GM12878 (cell line): Measurements from ENCODE around the gene SPAG17. TPM values are rescaled to one million over a fixed set of nuclear protein-coding genes. Genes with fewer than 3 reads are reported as not detected.

Experiments used
- ATAC-seq: fragments of 200-7000 bp; cut with Tn5 transposase; 3 replicates; pipeline ENCODE4 v1.9.1; 2020; ENCODE audit warnings: mild to moderate bottlenecking, moderate library complexity
- BruUV-seq: library from RNA; stranded (reverse); fragments of 400-500 nt; replicated peaks from 2 replicates; lab custom pipeline; 2021; lab: Mats Ljungman, UMichigan
- CTCF ChIA-PET: fragments of 300-600 bp; sonication (Branson Sonifier 250); formaldehyde crosslinking; extraction: SDS; loops from one replicate; lab custom pipeline; 2021; ENCODE audit warnings: inconsistent platforms; lab: Yijun Ruan, JAX
- POLR2A ChIA-PET: fragments of 350-600 bp; formaldehyde crosslinking; extraction: SDS; loops from one replicate; lab custom pipeline; 2021; ENCODE audit warnings: inconsistent platforms; lab: Charles Lee
- RAD21 ChIA-PET: fragments of 300-600 bp; sonication (Branson Sonifier 250); formaldehyde crosslinking; loops from one replicate; lab custom pipeline; 2023; ENCODE audit warnings: antibody characterized with exemption; ENCODE audit not compliant: unreplicated experiment; lab: Charles Lee
- SMC1A ChIA-PET: fragments of 300-600 bp; sonication (Branson Sonifier 250); formaldehyde crosslinking; loops from one replicate; lab custom pipeline; 2023; ENCODE audit not compliant: unreplicated experiment, uncharacterized antibody; lab: Charles Lee
- DNase-seq: peaks from one replicate; pipeline ENCODE4 v3.0.0-alpha.2; 2011; ENCODE audit warnings: low read depth, low spot score
- FAIRE-seq: peaks from 3 replicates; lab custom pipeline; 2011; peaks lifted over from hg19 to GRCh38; lab: Jason Lieb, UNC
- H2AFZ ChIP-seq: 2 replicates; pipeline ENCODE4 v1.6.0; 2011; ENCODE audit warnings: low read depth, low read length, control low read depth; ENCODE audit not compliant: control insufficient read depth
- H3K27ac ChIP-seq: 2 replicates; pipeline ENCODE4 v1.5.1; 2011; ENCODE audit warnings: control low read depth; ENCODE audit not compliant: control insufficient read depth, insufficient read depth
- H3K27me3 ChIP-seq, 2 experiments: replicated peaks in 1 of 2; 2 replicates each; pipeline versions ENCODE4 v1.6.0 to v1.6.1; 2011; ENCODE audit warnings: low read length in 1 of 2; ENCODE audit not compliant: control insufficient read depth in 2 of 2, insufficient read depth in 2 of 2
- H3K36me3 ChIP-seq, 2 experiments: 2 replicates each; pipeline ENCODE4 v1.5.1; 2011; ENCODE audit warnings: low read length in 1 of 2; ENCODE audit not compliant: control insufficient read depth in 2 of 2, insufficient read depth in 2 of 2
- H3K4me1 ChIP-seq: 2 replicates; pipeline ENCODE4 v1.6.1; 2011; ENCODE audit warnings: mild to moderate bottlenecking, low read length, moderate library complexity, mixed read lengths; ENCODE audit not compliant: control insufficient read depth, insufficient read depth
- H3K4me2 ChIP-seq: 2 replicates; pipeline ENCODE4 v1.6.0; 2011; ENCODE audit warnings: control low read depth; ENCODE audit not compliant: control insufficient read depth, insufficient read depth
- H3K4me3 ChIP-seq: fragments of 200-600 bp; sonication (generic); 2 replicates; pipeline ENCODE4 v1.5.1; 2016
- H3K79me2 ChIP-seq: 2 replicates; pipeline ENCODE4 v1.6.0; 2011; ENCODE audit warnings: low read length; ENCODE audit not compliant: control insufficient read depth, insufficient read depth
- H3K9ac ChIP-seq: 2 replicates; pipeline ENCODE4 v1.8.0; 2011; ENCODE audit warnings: low read length, control low read depth, mixed read lengths; ENCODE audit not compliant: control insufficient read depth, insufficient read depth
- H3K9me3 ChIP-seq: replicated peaks from 3 replicates; pipeline ENCODE4 v1.5.1; 2011; ENCODE audit warnings: mild to moderate bottlenecking, low read length; ENCODE audit not compliant: control insufficient read depth, insufficient read depth
- H4K20me1 ChIP-seq: 2 replicates; pipeline ENCODE4 v1.6.0; 2011; ENCODE audit not compliant: control insufficient read depth, insufficient read depth
- EED ChIP-seq: sonication (generic); IDR thresholded peaks from 2 replicates; pipeline ENCODE4 v1.6.1; 2016; ENCODE audit warnings: antibody characterized with exemption, low read depth
- EZH2 ChIP-seq: IDR thresholded peaks from 2 replicates; pipeline ENCODE4 v1.6.1; 2012; ENCODE audit warnings: low read depth, mild to moderate bottlenecking, control low read depth, inconsistent platforms, low read length, borderline replicate concordance; ENCODE audit not compliant: control insufficient read depth
- IKZF1 ChIP-seq: fragments of 450-650 bp; conservative IDR thresholded peaks from 2 replicates; pipeline ENCODE4 v1.6.1; 2017; ENCODE audit warnings: antibody characterized with exemption, mild to moderate bottlenecking
- JUNB ChIP-seq: IDR thresholded peaks from 2 replicates; pipeline ENCODE4 v1.6.1; 2016; ENCODE audit warnings: antibody characterized with exemption, mild to moderate bottlenecking
- KLF5 ChIP-seq: fragments of 450-650 bp; IDR thresholded peaks from 2 replicates; pipeline ENCODE4 v1.6.1; 2014; ENCODE audit warnings: mild to moderate bottlenecking; ENCODE audit not compliant: partially characterized antibody
- MTA2 ChIP-seq: fragments of 450-650 bp; IDR thresholded peaks from 2 replicates; pipeline ENCODE4 v1.6.1; 2016; ENCODE audit warnings: low read depth, mild to moderate bottlenecking, moderate library complexity
- MYC ChIP-seq: IDR thresholded peaks from 2 replicates; pipeline ENCODE4 v1.6.1; 2011; ENCODE audit warnings: mild to moderate bottlenecking, low read length, moderate library complexity, inconsistent platforms; ENCODE audit not compliant: insufficient read depth, insufficient replicate concordance, insufficient read length, severe bottlenecking
- NBN ChIP-seq: fragments of 450-650 bp; IDR thresholded peaks from 2 replicates; pipeline ENCODE4 v1.6.1; 2016
- NR2C1 ChIP-seq: fragments of 450-650 bp; IDR thresholded peaks from 2 replicates; pipeline ENCODE4 v1.6.1; 2017; ENCODE audit warnings: antibody characterized with exemption, mild to moderate bottlenecking, moderate library complexity
- PAX8 ChIP-seq: fragments of 450-650 bp; IDR thresholded peaks from 2 replicates; pipeline ENCODE4 v1.6.1; 2017; ENCODE audit warnings: mild to moderate bottlenecking, moderate library complexity
- POLR2A ChIP-seq: IDR thresholded peaks from 2 replicates; pipeline ENCODE4 v1.6.1; 2011; ENCODE audit warnings: low read depth, mild to moderate bottlenecking, low read length
- POLR2AphosphoS5 ChIP-seq: IDR thresholded peaks from 2 replicates; pipeline ENCODE4 v1.6.1; 2011; ENCODE audit warnings: mild to moderate bottlenecking, low read length, inconsistent platforms
- SUZ12 ChIP-seq: fragments of 200-600 bp; sonication (generic); IDR thresholded peaks from one replicate; pipeline ENCODE4 v1.6.1; 2018; ENCODE audit warnings: antibody characterized with exemption, mild to moderate bottlenecking; ENCODE audit not compliant: unreplicated experiment
- TBL1XR1 ChIP-seq: IDR thresholded peaks from 2 replicates; pipeline ENCODE4 v1.6.1; 2012; ENCODE audit warnings: low read depth, low read length, improper control_type of control experiment
- ZSCAN29 ChIP-seq: fragments of 450-650 bp; IDR thresholded peaks from 2 replicates; pipeline ENCODE4 v1.6.1; 2017; ENCODE audit warnings: mild to moderate bottlenecking, moderate library complexity
- in situ Hi-C: fragments of 300-500 bp; cut with MboI; formaldehyde crosslinking; loops from 9 replicates; pipeline ENCODE4 v1.14.3; 2018; ENCODE audit warnings: mixed read lengths
- intact Hi-C: fragments of 100-400 bp; cut with micrococcal nuclease; formaldehyde crosslinking; loops from one replicate; pipeline ENCODE4 v1.14.2; 2022; ENCODE audit not compliant: unreplicated experiment
- polyA plus RNA-seq, 11 experiments: library from polyadenylated mRNA; depleted of rRNA in 4 of 11; unstranded in 6 of 11; stranded (reverse) in 5 of 11; fragments of >200 nt; fragmentation: Nextera tagmentation in 4 of 11; fragmentation: Illumina TruSeq in 1 of 11; extraction: Ambion mirVana in 4 of 11; extraction: Trizol in 1 of 11; gene quantifications; 1 replicate in 1 of 11; 2 replicates in 10 of 11; pipeline versions ENCODE4 v1.2.1 to v1.2.3, GENCODE V29; 2011 to 2016; ENCODE audit warnings: inconsistent platforms in 2 of 11, missing spikeins in 2 of 11, low read depth in 1 of 11
- total RNA-seq, 4 experiments: library from RNA; depleted of rRNA in 3 of 4; stranded (reverse); fragments of >200 nt in 3 of 4; fragmentation: Illumina TruSeq in 1 of 4; extraction: Trizol in 1 of 4; gene quantifications; 2 replicates each; pipeline versions ENCODE4 v1.2.1 to v1.2.3, GENCODE V29; 2013 to 2021
- TF ChIP-seq, protein P1 (sequence below): IDR thresholded peaks from 2 replicates; pipeline ENCODE4 v1.6.1; 2012; ENCODE audit warnings: low read depth, low read length, improper control_type of control experiment
- TF ChIP-seq, protein P2 (sequence below): IDR thresholded peaks from 2 replicates; pipeline ENCODE4 v1.6.1; 2011; ENCODE audit warnings: borderline replicate concordance, low read depth, mild to moderate bottlenecking, moderate library complexity, mixed read lengths, low read length; ENCODE audit not compliant: insufficient read depth; ENCODE audit errors: extremely low read length
- TF ChIP-seq, protein P3 (sequence below): fragments of 450-650 bp; IDR thresholded peaks from 2 replicates; pipeline ENCODE4 v1.6.1; 2017; ENCODE audit warnings: borderline replicate concordance

SPAG17 gene
- total and polyA plus RNA-seq, 10 of the 15 experiments (the other 5 are each of a cell fraction or from before 2014, with no cell fraction given): 0.02 to 0.16 (median 0.03) TPM; not detected in 7

DNA sequence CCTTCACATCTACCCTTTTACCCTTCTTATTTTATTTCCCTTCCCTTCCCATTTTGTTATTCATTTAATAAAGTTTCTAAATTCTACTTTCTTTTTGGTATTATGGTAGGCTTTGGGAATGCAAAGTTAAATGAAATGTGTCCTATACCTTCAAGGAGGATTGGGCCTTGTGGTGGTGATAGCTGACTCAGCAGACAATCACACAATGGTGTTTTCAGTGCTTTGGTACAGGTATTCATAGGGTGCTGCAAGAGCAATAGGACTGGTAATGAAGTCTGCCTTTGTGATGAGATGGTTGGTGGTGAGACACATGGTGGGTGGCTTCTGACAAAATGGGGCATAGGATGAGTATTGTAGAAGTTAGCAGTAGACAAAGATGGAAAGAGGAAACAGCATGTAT lies 21.9 kb upstream of the SPAG17 start:
- ATAC-seq (no peak), DNase-seq (no peak), FAIRE-seq (no peak)
- ChIA-PET RAD21 (no interaction called here), CTCF (interaction anchor here (0.8 kb wide), 1 partner anchor 30 kb away, joined by 3 read pairs; no protein-coding TSS in a partner anchor)
- Histone ChIP-seq H3K4me1 (peaks cover 2% of the 10 kb centered on the region; the same call in 1 of the 2 replicates), H4K20me1 (no peaks in the 10 kb centered on the region), H3K36me3 (no peaks in the 10 kb centered on the region), H3K4me2 (no peak overlapping the region), H2AFZ (no peak overlapping the region)
- intact Hi-C loops: no loop called here
- no TSS peak for BruUV-seq
- no peak for TF ChIP-seq EZH2
- no peak for TF ChIP-seq ZSCAN29
- TF ChIP-seq IKZF1: no peak
- no peak for TF ChIP-seq POLR2AphosphoS5
- no peak for TF ChIP-seq MTA2
- no peak for TF ChIP-seq KLF5
- TF ChIP-seq EED: no peak
- TF ChIP-seq, protein P1, sequence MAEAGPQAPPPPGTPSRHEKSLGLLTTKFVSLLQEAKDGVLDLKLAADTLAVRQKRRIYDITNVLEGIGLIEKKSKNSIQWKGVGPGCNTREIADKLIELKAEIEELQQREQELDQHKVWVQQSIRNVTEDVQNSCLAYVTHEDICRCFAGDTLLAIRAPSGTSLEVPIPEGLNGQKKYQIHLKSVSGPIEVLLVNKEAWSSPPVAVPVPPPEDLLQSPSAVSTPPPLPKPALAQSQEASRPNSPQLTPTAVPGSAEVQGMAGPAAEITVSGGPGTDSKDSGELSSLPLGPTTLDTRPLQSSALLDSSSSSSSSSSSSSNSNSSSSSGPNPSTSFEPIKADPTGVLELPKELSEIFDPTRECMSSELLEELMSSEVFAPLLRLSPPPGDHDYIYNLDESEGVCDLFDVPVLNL: no peak
- TF ChIP-seq, protein P2, sequence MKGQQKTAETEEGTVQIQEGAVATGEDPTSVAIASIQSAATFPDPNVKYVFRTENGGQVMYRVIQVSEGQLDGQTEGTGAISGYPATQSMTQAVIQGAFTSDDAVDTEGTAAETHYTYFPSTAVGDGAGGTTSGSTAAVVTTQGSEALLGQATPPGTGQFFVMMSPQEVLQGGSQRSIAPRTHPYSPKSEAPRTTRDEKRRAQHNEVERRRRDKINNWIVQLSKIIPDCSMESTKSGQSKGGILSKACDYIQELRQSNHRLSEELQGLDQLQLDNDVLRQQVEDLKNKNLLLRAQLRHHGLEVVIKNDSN: no peak
- TF ChIP-seq, protein P3, sequence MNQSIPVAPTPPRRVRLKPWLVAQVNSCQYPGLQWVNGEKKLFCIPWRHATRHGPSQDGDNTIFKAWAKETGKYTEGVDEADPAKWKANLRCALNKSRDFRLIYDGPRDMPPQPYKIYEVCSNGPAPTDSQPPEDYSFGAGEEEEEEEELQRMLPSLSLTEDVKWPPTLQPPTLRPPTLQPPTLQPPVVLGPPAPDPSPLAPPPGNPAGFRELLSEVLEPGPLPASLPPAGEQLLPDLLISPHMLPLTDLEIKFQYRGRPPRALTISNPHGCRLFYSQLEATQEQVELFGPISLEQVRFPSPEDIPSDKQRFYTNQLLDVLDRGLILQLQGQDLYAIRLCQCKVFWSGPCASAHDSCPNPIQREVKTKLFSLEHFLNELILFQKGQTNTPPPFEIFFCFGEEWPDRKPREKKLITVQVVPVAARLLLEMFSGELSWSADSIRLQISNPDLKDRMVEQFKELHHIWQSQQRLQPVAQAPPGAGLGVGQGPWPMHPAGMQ: no peak
- no peak for TF ChIP-seq JUNB
- no peak for TF ChIP-seq TBL1XR1
- TF ChIP-seq POLR2A: no peak
- TF ChIP-seq PAX8: no peak
- TF ChIP-seq NR2C1: no peak
- no peak for TF ChIP-seq SUZ12
- TF ChIP-seq MYC: no peak
- TF ChIP-seq NBN: no peak
- TF ChIP-seq, all 136 proteins: peak for 0
- no peak overlapping the region for H3K27ac ChIP-seq
- H3K27me3 ChIP-seq: no peaks in the 10 kb centered on the region
- H3K79me2 ChIP-seq: no peaks in the 10 kb centered on the region
- in situ Hi-C loops: no loop called here
- H3K9ac ChIP-seq: no peak overlapping the region
- ChIA-PET POLR2A (no interaction called here), SMC1A (interaction anchor here (0.9 kb wide), 1 partner anchor 10 kb away, joined by 3 read pairs; no protein-coding TSS in a partner anchor)
- no peaks in the 10 kb centered on the region for H3K9me3 ChIP-seq
- no peak overlapping the region for H3K4me3 ChIP-seq
